HG02588 (cell line): ENCODE data around the gene FAM124B.
"Not testable (repeated sequence)": the region's sequence is repeated elsewhere in the genome, so short reads cannot be mapped to it uniquely, and the experiment has no call there.

Source experiments
- ATAC-seq: cut with Tn5 transposase; IDR thresholded peaks from one replicate; pipeline ENCODE4 v1.9.1; 2021; ENCODE audit warnings: mild to moderate bottlenecking, moderate library complexity; ENCODE audit not compliant: unreplicated experiment

Gene FAM124B

DNA sequence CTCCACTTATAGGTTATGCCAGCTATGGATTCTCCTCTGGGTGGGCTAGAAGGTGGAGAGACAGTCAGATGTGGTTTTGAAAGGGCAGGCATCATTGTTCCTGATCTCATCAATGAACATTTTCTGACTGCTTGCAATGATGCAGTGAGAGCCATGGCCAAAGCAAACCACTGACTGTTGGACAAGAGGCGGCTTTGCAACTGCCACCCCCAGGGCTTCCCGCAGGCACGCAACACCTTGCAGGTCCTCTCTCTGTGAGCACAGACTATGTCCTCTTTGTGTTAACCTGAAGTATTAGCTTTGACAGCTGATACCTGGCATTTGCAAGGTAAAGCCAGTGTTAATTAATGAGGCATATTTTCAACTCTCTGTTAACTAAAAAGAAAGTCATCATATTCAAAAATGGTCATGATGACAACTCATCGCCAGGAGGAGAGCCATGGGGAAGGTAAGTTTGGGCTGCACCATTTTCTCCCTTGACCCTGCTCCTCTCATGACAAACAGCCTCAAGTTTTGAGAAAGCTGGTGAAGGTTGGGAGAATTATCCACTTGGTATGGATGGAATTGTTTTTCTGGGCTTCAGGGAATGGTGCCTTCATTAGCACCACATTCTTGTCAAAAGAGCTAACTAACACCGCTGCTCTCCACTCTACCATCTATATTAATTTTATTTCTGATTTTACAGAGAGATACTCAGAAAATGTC, 14.9 kb upstream of the FAM124B start:
- ATAC-seq: no peak

DNA sequence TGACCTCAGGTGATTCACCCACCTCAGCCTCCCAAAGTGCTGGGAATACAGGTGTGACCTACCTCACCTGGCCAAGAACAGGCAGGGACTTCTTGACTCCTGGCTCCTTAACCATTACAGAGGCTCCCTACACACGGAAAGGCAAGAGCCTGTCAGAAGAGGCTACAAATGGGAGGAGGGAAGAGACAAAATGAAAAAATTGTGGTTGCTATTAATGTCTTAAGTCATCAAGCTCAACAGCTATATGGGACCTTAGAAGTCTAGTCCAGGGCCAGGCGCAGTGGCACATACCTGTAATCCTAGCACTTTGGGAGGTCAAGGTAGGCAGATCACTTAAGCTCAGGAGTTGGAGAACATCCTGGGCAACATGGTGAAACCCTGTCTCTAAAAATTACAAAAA, 11.5 kb upstream of the FAM124B start:
- no peak for ATAC-seq

DNA sequence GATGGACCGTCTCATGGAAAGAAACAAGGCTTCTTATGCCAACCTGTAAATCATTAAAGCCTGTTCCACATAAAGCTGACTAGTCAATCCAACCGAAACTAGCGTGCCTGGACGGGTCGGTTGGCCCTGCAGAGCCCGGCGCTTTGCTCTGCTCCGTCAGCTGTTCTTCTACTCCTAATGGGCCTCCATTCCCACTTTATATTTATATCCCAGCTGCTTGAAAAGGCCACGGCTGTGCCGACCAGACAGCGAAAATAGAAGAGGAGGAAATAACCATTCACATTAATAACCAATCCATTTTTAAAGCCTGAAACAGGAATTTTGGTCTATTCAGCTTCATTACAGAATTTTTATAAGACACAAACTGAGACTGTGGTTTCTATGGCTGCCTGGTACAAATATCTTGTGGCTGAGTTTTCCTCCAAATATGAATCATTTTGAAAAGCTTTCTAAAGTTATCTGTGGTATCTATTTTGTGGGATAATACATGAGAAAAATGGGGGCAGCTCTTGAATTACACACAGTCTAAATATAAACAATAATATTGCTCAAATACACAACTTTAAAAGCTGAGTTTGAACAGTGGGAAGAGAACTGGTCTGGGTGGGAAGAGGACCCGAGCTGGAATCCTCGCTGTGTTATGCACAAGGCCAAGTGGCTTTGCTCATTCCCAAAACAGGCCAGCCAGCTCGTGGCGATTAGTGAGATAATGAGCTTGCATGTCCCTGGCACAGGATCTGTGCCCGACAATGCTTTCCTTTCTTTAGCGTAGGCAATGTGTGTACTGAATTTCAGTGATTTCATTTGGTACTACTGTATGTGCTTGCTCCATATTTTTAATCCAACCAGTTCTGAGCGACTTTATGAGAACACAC, 10.5 kb upstream of the FAM124B start:
- ATAC-seq: no peak

GRCh38 chr2:224410946-224411561, 9.1 kb upstream of the FAM124B start:
- ATAC-seq: no peak

- ATAC-seq: no peak
Observed at GRCh38 chr2:224408676-224409075, 6.8 kb upstream of the FAM124B start.

- no peak for ATAC-seq
Observed at GRCh38 chr2:224407241-224407701, 5.4 kb upstream of the FAM124B start.

DNA sequence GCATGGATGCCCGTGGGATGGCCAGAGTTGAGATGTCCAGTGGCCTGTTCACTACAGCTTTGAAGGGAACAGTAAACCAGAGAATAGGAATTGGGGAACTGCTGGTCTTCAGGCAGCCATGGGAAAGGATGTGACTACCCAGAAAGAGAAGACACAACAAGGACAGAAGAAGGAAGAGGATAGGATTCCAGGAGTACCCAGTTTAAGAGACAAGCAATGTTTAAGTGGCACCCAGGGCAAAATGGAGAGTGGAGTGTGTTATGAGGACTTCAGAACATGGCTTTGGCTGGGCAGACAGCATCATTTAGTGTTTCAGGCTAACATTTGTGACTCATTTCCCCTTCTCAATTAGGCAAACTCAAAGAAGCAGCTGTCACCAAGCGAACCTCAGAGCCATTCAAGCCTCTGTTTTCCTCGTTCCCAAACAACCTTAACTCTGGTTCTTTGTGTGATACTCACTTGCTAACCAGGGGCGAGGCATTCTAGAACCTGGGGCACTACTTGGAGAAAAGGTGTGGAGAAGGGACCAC, 4.0 kb upstream of the FAM124B start:
- ATAC-seq: no peak

DNA sequence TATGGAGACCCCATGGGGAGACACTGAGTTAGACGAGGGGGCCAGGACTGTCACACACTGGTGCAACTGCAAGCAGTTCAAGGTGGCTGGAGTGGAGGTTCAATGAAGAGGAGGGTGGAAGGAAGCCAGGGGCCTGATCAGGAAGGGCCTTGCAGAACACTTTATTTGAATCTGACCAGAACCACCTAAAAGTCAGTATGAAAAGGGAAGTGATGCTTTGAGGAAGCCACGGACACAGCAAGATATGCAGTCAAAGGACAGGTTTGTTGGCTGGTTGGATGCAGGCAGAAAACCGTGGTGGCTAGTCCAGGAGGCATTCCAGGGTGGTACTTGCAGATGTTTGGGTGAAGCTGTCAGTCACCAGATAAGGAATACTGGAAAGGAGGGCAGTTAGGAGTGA, 3.5 kb upstream of the FAM124B start:
- peak; percentile 67 for ATAC-seq

- ATAC-seq: no peak
Observed at GRCh38 chr2:224404796-224405195, 2.9 kb upstream of the FAM124B start.

- no peak for ATAC-seq
Observed at GRCh38 chr2:224403657-224404056, 1.8 kb upstream of the FAM124B start.

- ATAC-seq: no peak
Observed at GRCh38 chr2:224400886-224401632, 848 bp downstream of the FAM124B start.

- ATAC-seq: no peak
Observed at GRCh38 chr2:224400174-224400810, 1.6 kb downstream of the FAM124B start.

DNA sequence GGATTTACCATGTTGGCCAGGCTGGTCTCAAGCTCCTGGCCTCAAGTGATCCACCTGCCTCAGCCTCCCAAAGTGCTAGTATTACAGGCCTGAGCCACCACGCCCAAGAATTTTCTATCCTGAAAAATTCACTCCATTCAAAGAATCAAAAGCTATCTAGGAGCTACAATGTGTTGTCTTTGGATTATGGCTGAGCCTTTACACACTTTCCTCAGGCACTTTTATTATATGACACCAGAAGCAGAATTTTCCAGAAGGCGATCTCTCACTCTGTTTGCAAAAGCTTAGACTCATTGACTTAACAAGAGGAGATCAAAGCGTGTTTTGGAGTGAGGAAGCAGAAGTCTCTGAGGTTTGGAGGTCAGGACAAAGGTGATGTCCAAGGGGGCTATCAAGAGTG, 3.6 kb downstream of the FAM124B start:
- no peak for ATAC-seq

GRCh38 chr2:224397100-224397499, 4.8 kb downstream of the FAM124B start:
- not testable (repeated sequence) for ATAC-seq

DNA sequence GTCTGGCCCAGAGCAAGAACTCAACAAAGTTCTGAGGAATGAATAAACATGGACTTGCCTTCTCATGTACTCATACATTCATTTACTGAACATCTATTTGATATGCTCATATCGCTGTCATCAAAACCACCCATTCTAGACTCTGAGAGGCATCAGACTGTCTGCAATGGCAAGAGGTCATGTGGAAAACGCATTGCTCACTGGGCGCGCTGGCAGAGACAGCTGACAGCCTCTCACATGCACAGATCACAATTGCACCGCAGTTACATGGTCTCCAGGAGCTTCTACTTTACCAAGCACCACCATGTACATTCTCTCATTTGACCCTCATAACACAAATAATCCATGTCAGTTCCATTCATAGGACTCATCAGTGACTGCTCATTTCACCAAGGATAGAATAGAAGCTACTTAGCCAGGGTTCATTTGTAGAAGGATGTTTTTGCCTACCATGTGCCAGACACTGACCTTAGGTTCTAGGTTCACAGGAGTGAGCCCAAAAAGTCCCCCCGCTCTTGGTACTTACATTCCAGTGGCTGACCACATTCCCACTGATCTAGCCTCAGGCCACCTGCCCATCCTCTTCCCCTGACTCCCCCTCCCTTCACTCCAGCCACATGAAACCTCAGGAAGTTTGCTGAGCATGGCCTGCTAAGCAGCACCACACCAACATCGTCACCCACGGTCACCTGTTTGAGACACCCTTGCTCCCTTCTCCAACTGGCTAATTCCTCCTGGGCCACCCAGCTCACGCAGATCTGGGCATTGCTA, 6.1 kb downstream of the FAM124B start:
- no peak for ATAC-seq

GRCh38 chr2:224393157-224393872, 8.6 kb downstream of the FAM124B start:
- no peak for ATAC-seq

DNA sequence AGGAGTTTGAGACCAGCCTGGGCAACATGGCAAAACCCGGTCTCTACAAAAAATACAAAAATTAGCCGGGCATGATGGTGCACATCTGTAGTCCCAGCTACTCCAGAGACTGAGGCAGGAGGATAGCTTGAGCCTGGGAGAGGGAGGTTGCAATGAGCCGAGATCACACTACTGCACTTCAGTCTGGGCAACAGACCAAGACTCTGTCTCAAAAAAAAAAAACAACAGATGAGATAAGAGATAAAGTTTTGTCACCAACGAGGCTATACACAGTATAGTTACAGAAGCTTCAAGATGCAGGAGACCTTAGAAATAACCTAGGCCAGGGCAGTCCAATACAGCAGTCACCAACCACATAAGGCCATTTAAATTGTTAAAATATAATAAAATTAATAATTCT, 9.4 kb downstream of the FAM124B start:
- no peak for ATAC-seq

DNA sequence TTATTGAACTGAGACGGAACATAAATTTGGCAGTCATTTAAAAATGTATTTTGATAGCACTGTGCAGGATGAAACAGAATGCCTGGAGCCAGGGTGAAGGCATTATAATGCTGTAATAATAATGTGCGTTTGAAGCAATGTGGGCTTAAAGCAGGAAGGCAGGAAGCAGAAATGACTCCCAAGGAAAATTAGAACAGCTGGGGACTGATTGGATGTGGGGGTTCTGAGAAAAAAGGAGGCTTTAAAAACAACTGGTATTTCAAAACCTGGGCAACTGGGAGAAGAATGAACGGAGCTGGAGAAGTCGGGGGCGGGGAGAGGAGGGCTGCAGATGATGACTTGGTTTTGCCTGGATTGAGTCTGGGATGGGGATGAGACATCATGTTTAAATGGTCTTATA, 12.6 kb downstream of the FAM124B start:
- ATAC-seq: no peak

- no peak for ATAC-seq
Observed at GRCh38 chr2:224386876-224387275, 15.0 kb downstream of the FAM124B start.
